Rectal smooth muscle tissue (tissue), 1 donor: ENCODE data around the gene TPCN1.

ENCODE experiments used
- H3K27ac ChIP-seq: one replicate; pipeline ENCODE4 v1.7.0; 2013; ENCODE audit warnings: low read depth, low read length, inconsistent platforms
- H3K27me3 ChIP-seq: one replicate; pipeline ENCODE4 v1.7.0; 2013; ENCODE audit warnings: low read length; ENCODE audit not compliant: control insufficient read depth, insufficient read depth
- H3K36me3 ChIP-seq: one replicate; pipeline ENCODE4 v1.7.0; 2013; ENCODE audit warnings: low read length; ENCODE audit not compliant: control insufficient read depth, insufficient read depth
- H3K4me1 ChIP-seq: one replicate; pipeline ENCODE4 v1.7.0; 2013; ENCODE audit warnings: low read length; ENCODE audit not compliant: control insufficient read depth, insufficient read depth
- H3K4me3 ChIP-seq: one replicate; pipeline ENCODE4 v1.7.0; 2013; ENCODE audit warnings: low read length
- H3K9ac ChIP-seq: one replicate; pipeline ENCODE4 v1.7.0; 2013; ENCODE audit warnings: low read length

Gene TPCN1

DNA sequence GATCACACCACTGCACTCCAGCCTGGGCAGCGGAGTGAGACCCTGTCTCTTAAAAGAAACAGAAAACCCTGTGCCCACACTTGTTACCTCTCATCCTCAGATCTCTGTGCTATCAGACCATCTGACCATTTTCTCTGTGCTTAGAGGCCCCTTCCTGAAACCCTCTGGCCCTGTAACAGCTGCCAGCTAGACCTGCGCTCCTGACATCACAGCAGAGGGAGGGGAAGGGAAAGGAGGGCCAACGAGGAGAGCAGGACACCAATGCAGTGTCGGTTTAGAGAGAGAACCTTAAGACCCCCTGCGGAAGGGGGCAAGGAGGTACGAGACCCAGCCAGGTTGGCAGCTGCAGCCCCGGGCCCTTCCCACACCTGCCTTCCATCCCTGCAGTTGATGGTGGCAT, 71.3 kb downstream of the TPCN1 start:
- Histone ChIP-seq H3K36me3 (peaks cover 48% of the 10 kb centered on the region), H3K27me3 (no peaks in the 10 kb centered on the region), H3K4me1 (no peaks in the 10 kb centered on the region), H3K27ac (no peak overlapping the region), H3K4me3 (no peak overlapping the region), H3K9ac (no peak overlapping the region)

DNA sequence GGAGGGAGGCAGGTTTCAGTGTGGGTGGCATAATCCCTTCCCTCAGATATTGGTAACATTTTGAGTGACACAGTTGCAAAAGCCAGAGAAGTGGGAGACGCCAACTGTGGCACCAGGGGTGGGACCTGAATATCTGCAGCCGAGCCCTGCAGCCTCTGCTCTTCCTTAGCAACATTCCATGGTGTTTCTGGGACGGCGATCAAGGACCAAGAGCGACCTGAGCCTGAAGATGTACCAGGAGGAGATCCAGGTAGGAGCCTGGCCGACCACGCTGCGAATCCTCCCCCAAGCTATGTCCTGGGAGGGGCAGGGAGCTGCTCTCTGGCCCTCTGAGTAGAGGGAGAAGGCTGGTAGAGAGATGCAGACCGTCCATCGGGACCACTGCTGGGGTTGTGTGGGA, 71.8 kb downstream of the TPCN1 start:
- H3K9ac ChIP-seq, result no peak overlapping the region
- H3K27me3 ChIP-seq, result no peaks in the 10 kb centered on the region
- H3K36me3 ChIP-seq, result peaks cover 48% of the 10 kb centered on the region
- H3K4me1 ChIP-seq, result no peaks in the 10 kb centered on the region
- no peak overlapping the region for H3K27ac ChIP-seq
- H3K4me3 ChIP-seq, result no peak overlapping the region

GRCh38 chr12:113295886-113296556, 74.8 kb downstream of the TPCN1 start:
- no peak overlapping the region for H3K4me3 ChIP-seq
- H3K9ac ChIP-seq, result no peak overlapping the region
- peaks cover 24% of the 10 kb centered on the region for H3K36me3 ChIP-seq
- H3K27me3 ChIP-seq, result no peaks in the 10 kb centered on the region
- peaks cover 2% of the 10 kb centered on the region for H3K4me1 ChIP-seq
- H3K27ac ChIP-seq, result no peak overlapping the region

DNA sequence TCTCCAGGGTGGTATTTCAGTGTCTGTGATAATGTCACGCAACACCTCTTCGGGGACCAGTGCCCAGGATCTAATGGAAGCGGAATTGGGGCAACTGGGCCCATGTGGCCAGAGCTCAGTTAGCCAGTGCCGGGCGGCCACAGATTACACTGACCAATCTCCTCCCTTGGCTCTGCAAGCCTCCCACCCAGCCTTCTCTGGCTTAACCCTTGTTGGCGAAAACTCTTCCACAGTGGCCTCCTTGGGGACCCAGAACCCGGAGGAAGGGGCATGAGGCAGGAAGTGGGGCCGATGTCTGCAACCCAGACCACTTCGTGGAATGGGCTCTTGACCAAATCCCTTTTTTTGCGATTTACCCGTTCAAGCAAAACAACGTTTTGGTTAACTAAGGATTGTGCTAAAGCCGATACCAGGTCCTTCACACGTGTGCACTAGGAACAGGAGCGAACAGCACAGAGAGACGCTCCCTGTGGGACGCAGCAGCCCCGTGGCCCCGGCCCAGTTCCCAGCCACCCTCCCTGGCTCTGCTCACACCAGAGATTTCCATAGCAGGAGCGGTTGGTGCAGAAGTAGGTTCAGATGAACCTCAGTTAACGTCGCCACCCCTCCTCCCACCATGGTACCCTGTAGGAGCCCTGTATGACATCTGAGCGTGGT, 75.4 kb downstream of the TPCN1 start:
- H3K36me3 ChIP-seq, result peaks cover 18% of the 10 kb centered on the region
- H3K27ac ChIP-seq, result no peak overlapping the region
- H3K27me3 ChIP-seq, result no peaks in the 10 kb centered on the region
- no peak overlapping the region for H3K9ac ChIP-seq
- peaks cover 2% of the 10 kb centered on the region for H3K4me1 ChIP-seq
- H3K4me3 ChIP-seq, result no peak overlapping the region

- Histone ChIP-seq H3K36me3 (peaks cover 18% of the 10 kb centered on the region), H3K4me1 (peaks cover 2% of the 10 kb centered on the region), H3K9ac (no peak overlapping the region), H3K27ac (no peak overlapping the region), H3K27me3 (no peaks in the 10 kb centered on the region), H3K4me3 (no peak overlapping the region)
These were observed 75.9 kb downstream of the TPCN1 start for GRCh38 chr12:113297214-113297587.

GRCh38 chr12:113297621-113298471, 76.6 kb downstream of the TPCN1 start:
- no peak overlapping the region for H3K4me3 ChIP-seq
- no peaks in the 10 kb centered on the region for H3K27me3 ChIP-seq
- H3K36me3 ChIP-seq, result peaks cover 13% of the 10 kb centered on the region
- H3K4me1 ChIP-seq, result peaks cover 2% of the 10 kb centered on the region
- H3K9ac ChIP-seq, result no peak overlapping the region
- H3K27ac ChIP-seq, result no peak overlapping the region

DNA sequence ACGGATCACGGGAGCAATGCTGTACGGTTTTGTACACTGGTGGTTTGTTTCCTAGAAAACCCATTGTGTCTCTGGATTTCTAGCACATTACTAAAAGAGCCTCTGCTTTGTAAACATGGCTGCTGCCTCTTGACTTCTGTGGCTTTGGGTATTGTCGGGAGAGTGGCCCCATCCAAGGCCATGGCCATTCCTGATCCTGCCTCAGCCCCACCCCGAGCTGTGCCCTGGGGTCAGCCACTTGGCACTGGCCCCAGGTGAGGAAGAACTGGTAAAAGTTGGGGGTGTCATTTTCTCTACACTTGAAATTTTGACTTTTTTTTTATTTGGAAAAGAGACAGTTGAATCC, 77.2 kb downstream of the TPCN1 start:
- Histone ChIP-seq H3K4me3 (no peak overlapping the region), H3K36me3 (peaks cover 7% of the 10 kb centered on the region), H3K27ac (no peak overlapping the region), H3K9ac (no peak overlapping the region), H3K4me1 (peaks cover 2% of the 10 kb centered on the region), H3K27me3 (no peaks in the 10 kb centered on the region)

DNA sequence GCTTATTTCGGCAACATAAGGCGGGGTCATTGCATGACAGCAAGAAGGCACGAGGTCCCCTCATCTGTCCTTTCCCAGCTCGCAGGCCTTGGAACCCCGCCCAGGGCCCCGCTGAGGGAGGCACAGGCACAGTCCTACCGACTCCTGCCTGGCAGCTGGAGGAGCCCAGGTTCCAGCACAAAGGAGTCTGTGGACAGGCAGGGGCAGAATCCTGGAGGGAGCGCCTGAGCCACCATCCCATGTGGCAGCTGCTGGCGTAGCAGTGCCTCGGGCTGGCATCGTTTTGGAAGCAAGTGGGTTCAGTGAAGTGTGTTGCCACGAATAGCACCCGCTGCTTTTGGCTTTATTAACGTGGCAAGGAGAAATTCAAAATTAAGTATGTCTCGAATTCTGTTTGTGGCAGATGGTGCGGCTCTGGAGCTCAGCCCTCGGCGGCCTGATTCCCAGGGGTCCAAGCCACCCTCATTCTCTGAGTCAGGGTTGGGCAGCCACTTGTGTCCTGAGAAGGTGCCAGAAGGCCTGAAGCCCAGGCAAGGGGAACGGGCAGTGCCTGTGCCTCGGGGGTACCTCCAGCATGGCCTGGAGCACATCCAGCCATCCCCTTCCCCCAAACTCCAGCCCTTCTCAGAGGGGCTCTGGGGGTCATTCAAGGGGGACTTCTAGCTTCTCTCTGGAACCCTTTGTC, 77.7 kb downstream of the TPCN1 start:
- Histone ChIP-seq H3K27me3 (no peaks in the 10 kb centered on the region), H3K4me1 (peaks cover 2% of the 10 kb centered on the region), H3K36me3 (peaks cover 4% of the 10 kb centered on the region), H3K9ac (no peak overlapping the region), H3K4me3 (no peak overlapping the region), H3K27ac (no peak overlapping the region)

DNA sequence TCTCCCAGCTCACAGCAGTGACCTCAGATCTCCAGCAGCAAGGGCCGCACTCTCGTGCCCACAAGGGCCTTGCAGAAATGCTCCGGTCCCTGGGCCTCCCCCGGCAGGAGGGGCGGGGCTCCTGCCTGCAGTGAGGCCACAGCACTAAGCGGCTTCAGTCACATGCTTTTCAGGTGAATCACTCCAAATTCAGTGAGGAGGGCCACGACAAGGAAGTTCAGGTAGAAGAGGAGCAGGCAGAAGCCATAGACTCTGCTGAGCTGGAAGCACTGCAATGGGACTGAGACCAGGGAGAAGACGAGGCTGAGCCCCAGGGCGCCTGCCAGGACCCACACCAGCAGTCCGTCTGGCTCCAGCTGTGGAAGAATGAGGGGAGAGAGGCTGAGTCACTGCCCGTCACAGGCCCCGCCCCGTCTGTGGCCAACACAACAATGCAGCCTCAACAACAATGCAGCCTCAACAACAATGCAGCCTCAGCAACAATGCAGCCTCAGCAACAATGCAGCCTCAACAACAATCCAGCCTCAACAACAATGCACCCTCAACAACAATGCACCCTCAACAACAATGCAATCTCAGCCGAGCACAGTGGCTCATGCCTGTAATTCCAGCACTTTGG, 78.5 kb downstream of the TPCN1 start:
- H3K36me3 ChIP-seq, result peaks cover 4% of the 10 kb centered on the region
- H3K27me3 ChIP-seq, result no peaks in the 10 kb centered on the region
- H3K4me1 ChIP-seq, result peaks cover 2% of the 10 kb centered on the region
- no peak overlapping the region for H3K4me3 ChIP-seq
- no peak overlapping the region for H3K9ac ChIP-seq
- no peak overlapping the region for H3K27ac ChIP-seq

GRCh38 chr12:113301811-113302210, 80.5 kb downstream of the TPCN1 start:
- peaks cover 11% of the 10 kb centered on the region for H3K36me3 ChIP-seq

DNA sequence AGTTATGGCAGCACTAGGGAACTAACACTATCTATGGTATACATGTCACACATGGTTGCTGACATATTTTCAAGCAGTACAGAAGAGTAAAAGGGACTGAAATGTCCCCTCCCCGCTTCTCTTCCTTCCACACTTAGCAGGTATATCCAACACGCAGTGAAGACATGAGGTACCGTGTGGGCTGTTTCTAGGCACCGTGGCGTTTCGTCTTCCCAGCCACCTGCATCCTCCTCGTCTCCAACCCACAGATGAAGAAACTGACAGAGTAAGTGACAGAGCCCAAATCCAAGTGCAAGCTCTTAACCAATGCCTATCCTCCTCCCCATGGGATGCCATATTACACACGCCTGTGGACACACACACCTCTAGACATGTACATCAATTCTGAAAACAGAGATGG, 81.2 kb downstream of the TPCN1 start:
- Histone ChIP-seq H3K9ac (no peak overlapping the region), H3K4me1 (peaks cover 2% of the 10 kb centered on the region), H3K4me3 (no peak overlapping the region), H3K36me3 (peaks cover 9% of the 10 kb centered on the region), H3K27ac (no peak overlapping the region), H3K27me3 (no peaks in the 10 kb centered on the region)

More at GRCh38 chr12:113301811-113302210, 80.5 kb downstream of the TPCN1 start:
- H3K4me1 ChIP-seq, result peaks cover 2% of the 10 kb centered on the region
- H3K4me3 ChIP-seq, result no peak overlapping the region
- no peak overlapping the region for H3K9ac ChIP-seq
- H3K27ac ChIP-seq, result no peak overlapping the region
- no peaks in the 10 kb centered on the region for H3K27me3 ChIP-seq
